ENCODE results near the gene LGI2. TPM values are rescaled to one million over a fixed set of nuclear protein-coding genes. Genes with fewer than 3 reads are reported as not detected.

The LGI2 gene
- total and polyA plus RNA-seq, 2 of the 8 experiments (the other 6 are each of a cell fraction or from before 2014, with no cell fraction given) = 2.3 to 4.0 TPM

DNA sequence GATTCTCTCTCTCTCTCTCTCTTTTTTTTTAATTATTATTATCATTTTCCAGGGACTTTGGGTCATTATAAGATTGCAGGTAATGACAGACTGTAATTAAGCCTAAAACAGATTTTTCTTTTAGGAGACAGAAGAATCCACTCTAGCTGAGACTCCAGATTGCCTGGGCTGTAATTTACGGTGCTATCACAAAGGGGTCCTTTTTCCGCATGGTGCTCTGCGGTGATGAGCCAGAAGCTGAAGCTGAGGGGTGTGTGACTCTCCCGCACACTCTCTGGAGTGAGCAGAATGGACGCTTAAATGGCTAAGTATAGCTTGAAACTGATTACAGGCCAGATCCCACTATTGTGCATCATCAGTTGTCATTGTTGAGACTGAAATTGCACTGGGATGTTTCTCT is 50.0 kb downstream of the LGI2 start:
- H4K91ac ChIP-seq (replicated peaks; ENCODE audit: insufficient read length, low read length) = no peak overlapping the region
- no peaks in the 10 kb centered on the region; a peak in 1 of 7 replicates for H3K27me3 ChIP-seq (replicated peaks in 1 of 4; ENCODE audit: control insufficient read depth in 3 of 4, extremely low read depth in 1 of 4, insufficient read depth in 3 of 4, low read length in 3 of 4)
- no peak overlapping the region for H4K8ac ChIP-seq (ENCODE audit: extremely low read depth, insufficient read depth, low read length)
- H3K79me1 ChIP-seq (ENCODE audit: low read depth, low read length) = no peaks in the 10 kb centered on the region
- H3K4me3 ChIP-seq (ENCODE audit: extremely low read depth in 1 of 4, insufficient read depth in 2 of 4, low read depth in 3 of 4, low read length in 4 of 4) = no peak overlapping the region
- H2BK12ac ChIP-seq (ENCODE audit: low read depth, low read length) = no peak overlapping the region; the same call in 1 of the 2 replicates
- H3K4me2 ChIP-seq (ENCODE audit: insufficient read depth in 1 of 2, low read depth in 2 of 2, low read length in 2 of 2) = no peak overlapping the region
- ChIA-PET POLR2A (ENCODE audit: partially characterized antibody) (interaction anchor here (0.8 to 1.3 kb wide), 3 partner anchors 57 to 510 kb away, joined by 3 read pairs; partner anchors contain the start of gene CCDC149), CTCF (ENCODE audit: partially characterized antibody) (interaction anchor here (0.6 to 3.2 kb wide), 66 partner anchors 9 to 513 kb away, joined by 3 to 18 read pairs (median 4); partner anchors contain the start of gene DHX15)
- H3K9me3 ChIP-seq (ENCODE audit: insufficient read depth in 2 of 2, low read depth in 1 of 2, low read length in 1 of 2) = no peaks in the 10 kb centered on the region
- no peak for FAIRE-seq
- H3K27ac ChIP-seq (ENCODE audit: low read depth, low read length) = no peak overlapping the region
- no peaks in the 10 kb centered on the region; the same call in 1 of the 2 replicates for H3K23me2 ChIP-seq (ENCODE audit: low read depth, low read length)
- 0 out of 2 replicates have a peak overlapping the region, but pooled peaks have one; percentile 21 for H2BK20ac ChIP-seq (ENCODE audit: low read length)
- H3K9ac ChIP-seq (replicated peaks in 1 of 4; ENCODE audit: extremely low read depth in 1 of 4, low read depth in 3 of 4, low read length in 3 of 4) = no peak overlapping the region
- no peak overlapping the region for H3K18ac ChIP-seq (ENCODE audit: extremely low read depth, low read length)
- H2AK5ac ChIP-seq (ENCODE audit: low read depth, low read length) = no peak overlapping the region
- H2AFZ ChIP-seq (ENCODE audit: low read length) = no peak overlapping the region
- H3K56ac ChIP-seq (replicated peaks; ENCODE audit: insufficient read length, low read depth, low read length) = no peak overlapping the region
- no peak overlapping the region for H4K5ac ChIP-seq (ENCODE audit: insufficient read length, low read depth, low read length)
- H2BK5ac ChIP-seq (ENCODE audit: low read depth, low read length) = no peak overlapping the region
- H3K23ac ChIP-seq (ENCODE audit: insufficient read length) = no peak overlapping the region
- no peak for DNase-seq (ENCODE audit: low read depth in 1 of 2, low spot score in 2 of 2)
- no peak overlapping the region for H3K4ac ChIP-seq (replicated peaks; ENCODE audit: insufficient read length, low read depth, low read length)
- H4K20me1 ChIP-seq (replicated peaks in 1 of 2; ENCODE audit: control insufficient read depth in 1 of 2, insufficient read depth in 2 of 2, low read length in 2 of 2) = no peaks in the 10 kb centered on the region
- no peak overlapping the region for H3K14ac ChIP-seq (ENCODE audit: insufficient read length)
- no peak overlapping the region for H2BK120ac ChIP-seq (replicated peaks; ENCODE audit: low read depth, low read length)
- no peaks in the 10 kb centered on the region for H3K79me2 ChIP-seq (ENCODE audit: control insufficient read depth in 1 of 2, insufficient read depth in 2 of 2, low read length in 2 of 2)
- H3K36me3 ChIP-seq (ENCODE audit: control insufficient read depth in 2 of 4, insufficient read depth in 4 of 4, low read length in 3 of 4) = no peaks in the 10 kb centered on the region
- peaks cover 0 to 5% (median 0%) of the 10 kb centered on the region in 4 experiments; a peak in 3 of 7 replicates for H3K4me1 ChIP-seq (replicated peaks in 1 of 4; ENCODE audit: control insufficient read depth in 3 of 4, insufficient read depth in 4 of 4, low read length in 3 of 4)
- H2BK15ac ChIP-seq (ENCODE audit: low read length) = no peak overlapping the region
- WGBS, 2 experiments (ENCODE audit: extremely low coverage in 1 of 2, insufficient coverage in 1 of 2, insufficient read length in 1 of 2, insufficient replicate concordance in 2 of 2, low coverage in 1 of 2, low lambda C conversion rate in 2 of 2, missing lambda C conversion rate in 1 of 2) = 92% methylated on average over 5 of the region's 5 CpGs; no CpG with 5 or more reads in 1 of the 2 experiments
- TF ChIP-seq HDAC2 (IDR thresholded peaks at IDR 0.05; ENCODE audit: borderline replicate concordance in 1 of 2, low read depth in 2 of 2, low read length in 2 of 2) (no peak), KDM5A (IDR thresholded peaks at IDR 0.05; ENCODE audit: low read length) (no peak), SIRT6 (IDR thresholded peaks at IDR 0.05; ENCODE audit: low read length) (no peak)

Data from H1 (cell line).